K562 (cell line): Measurements from ENCODE around the gene ARHGAP26. TPM values are rescaled to one million over a fixed set of nuclear protein-coding genes. Genes with fewer than 3 reads are reported as not detected.

ENCODE experiments used
- ARID1B ChIP-seq: fragments of 450-650 bp; IDR thresholded peaks from 2 replicates; pipeline ENCODE4 v1.6.1; 2016; ENCODE audit warnings: antibody characterized with exemption, mild to moderate bottlenecking, inconsistent platforms
- ELF1 ChIP-seq: fragments of 200-800 bp; sonication (Bioruptor generic); IDR thresholded peaks from 2 replicates; pipeline ENCODE4 v1.6.1; 2016; ENCODE audit warnings: missing genetic modification characterization, missing compliant biosample characterization
- ETV5 ChIP-seq: sonication (generic); formaldehyde crosslinking; IDR thresholded peaks from 2 replicates; pipeline ENCODE4 v1.4.0; 2020; ENCODE audit warnings: low read depth, mild to moderate bottlenecking, missing genetic modification reagents
- GTF2A2 ChIP-seq: IDR thresholded peaks from 2 replicates; pipeline ENCODE4 v1.6.1; 2016; ENCODE audit warnings: mild to moderate bottlenecking, missing genetic modification characterization, missing compliant biosample characterization
- KDM1A ChIP-seq, 2 experiments: fragments of 450-650 bp; IDR thresholded peaks; 2 replicates each; pipeline ENCODE4 v1.6.1; 2016; ENCODE audit warnings: mild to moderate bottlenecking in 2 of 2
- KLF16 ChIP-seq: IDR thresholded peaks from 2 replicates; pipeline ENCODE4 v1.6.1; 2016; ENCODE audit warnings: antibody characterized with exemption
- MBD2 ChIP-seq: sonication (generic); IDR thresholded peaks from 2 replicates; pipeline ENCODE4 v1.6.1; 2016; ENCODE audit warnings: low read depth, borderline replicate concordance
- MGA ChIP-seq: fragments of 450-650 bp; IDR thresholded peaks from 2 replicates; pipeline ENCODE4 v1.6.1; 2016; ENCODE audit warnings: mild to moderate bottlenecking, moderate library complexity
- MTA2 ChIP-seq: fragments of 450-650 bp; IDR thresholded peaks from 2 replicates; pipeline ENCODE4 v1.6.1; 2016; ENCODE audit warnings: low read depth
- SOX6 ChIP-seq: fragments of 450-650 bp; IDR thresholded peaks from 2 replicates; pipeline ENCODE4 v1.6.1; 2014; ENCODE audit warnings: mild to moderate bottlenecking
- TCFL5 ChIP-seq: fragments of 250-450 bp; sonication (Bioruptor Pico); conservative IDR thresholded peaks from 2 replicates; pipeline ENCODE4 v1.6.1; 2021; ENCODE audit warnings: mild to moderate bottlenecking, moderate library complexity, matching md5 sums
- polyA plus RNA-seq, 8 experiments: library from polyadenylated mRNA; depleted of rRNA in 4 of 8; stranded (reverse) in 5 of 8; unstranded in 3 of 8; fragments of >200 nt; fragmentation: Nextera tagmentation in 2 of 8; fragmentation: Illumina TruSeq in 1 of 8; extraction: Ambion mirVana in 2 of 8; extraction: Trizol in 1 of 8; gene quantifications; 2 replicates each; pipeline versions ENCODE4 v1.2.1 to v1.2.3, GENCODE V29; 2011 to 2014; ENCODE audit warnings: inconsistent platforms in 1 of 8, missing spikeins in 1 of 8
- total RNA-seq, 7 experiments: library from RNA; depleted of rRNA in 6 of 7; stranded (reverse); fragments of >200 nt in 6 of 7; fragmentation: Illumina TruSeq in 2 of 7; extraction: Trizol in 2 of 7; gene quantifications; 2 replicates each; pipeline versions ENCODE4 v1.2.1 to v1.2.3, GENCODE V29; 2011 to 2021; ENCODE audit warnings: low replicate concordance in 1 of 7
- TF ChIP-seq, protein P1 (sequence below): fragments of 450-650 bp; IDR thresholded peaks from 2 replicates; pipeline ENCODE4 v1.6.1; 2016; ENCODE audit warnings: antibody characterized with exemption
- TF ChIP-seq, protein P2 (sequence below), 2 experiments: fragments of 150-350 bp in 1 of 2; IDR thresholded peaks; 2 replicates each; pipeline ENCODE4 v1.6.1; 2012 to 2016; ENCODE audit warnings: low read depth in 2 of 2, low read length in 2 of 2, mild to moderate bottlenecking in 1 of 2, moderate library complexity in 1 of 2

The ARHGAP26 gene
- total and polyA plus RNA-seq, 9 of the 15 experiments (the other 6 are each of a cell fraction or from before 2014, with no cell fraction given): 0.13 to 1.1 (median 0.55) TPM

DNA sequence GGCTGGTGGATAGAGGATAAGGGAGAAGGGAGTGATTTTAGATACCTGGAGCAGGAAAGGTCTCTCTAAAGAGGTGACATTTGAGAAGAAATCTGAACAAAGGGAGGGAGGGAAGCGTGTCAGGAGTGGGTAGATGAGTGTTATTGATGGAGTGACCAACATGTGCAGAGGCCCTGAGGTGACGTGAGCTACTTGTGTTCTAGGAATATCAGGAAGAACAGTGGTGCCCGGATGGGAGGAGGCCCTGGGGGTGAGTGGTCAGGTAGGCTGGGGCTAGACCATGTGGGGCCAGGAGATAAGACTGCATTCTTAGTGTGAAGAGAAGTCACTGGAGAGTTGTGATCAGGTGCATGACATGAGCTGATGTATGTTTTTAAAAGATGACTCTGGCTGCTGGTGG is 256.2 kb downstream of the ARHGAP26 start (continued):
- TF ChIP-seq MGA: peak; percentile 45; the same call in 1 of the 2 replicates
- peak; percentile 83 for TF ChIP-seq KLF16
- TF ChIP-seq ARID1B: peak; percentile 96
- peak; percentile 53; the same call in 1 of the 2 replicates for TF ChIP-seq ETV5
- TF ChIP-seq GTF2A2: no peak
- TF ChIP-seq, protein P1, sequence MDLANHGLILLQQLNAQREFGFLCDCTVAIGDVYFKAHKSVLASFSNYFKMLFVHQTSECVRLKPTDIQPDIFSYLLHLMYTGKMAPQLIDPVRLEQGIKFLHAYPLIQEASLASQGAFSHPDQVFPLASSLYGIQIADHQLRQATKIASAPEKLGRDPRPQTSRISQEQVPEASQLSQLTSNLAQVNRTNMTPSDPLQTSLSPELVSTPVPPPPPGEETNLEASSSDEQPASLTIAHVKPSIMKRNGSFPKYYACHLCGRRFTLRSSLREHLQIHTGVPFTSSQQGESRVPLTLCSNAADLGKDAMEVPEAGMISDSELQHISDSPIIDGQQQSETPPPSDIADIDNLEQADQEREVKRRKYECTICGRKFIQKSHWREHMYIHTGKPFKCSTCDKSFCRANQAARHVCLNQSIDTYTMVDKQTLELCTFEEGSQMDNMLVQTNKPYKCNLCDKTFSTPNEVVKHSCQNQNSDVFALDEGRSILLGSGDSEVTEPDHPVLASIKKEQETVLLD: no peak
- peak; percentile 92 for TF ChIP-seq SOX6
- TF ChIP-seq KDM1A (IDR thresholded peaks at IDR 0.05): peak; percentile 76 to 81
- TF ChIP-seq, protein P2, sequence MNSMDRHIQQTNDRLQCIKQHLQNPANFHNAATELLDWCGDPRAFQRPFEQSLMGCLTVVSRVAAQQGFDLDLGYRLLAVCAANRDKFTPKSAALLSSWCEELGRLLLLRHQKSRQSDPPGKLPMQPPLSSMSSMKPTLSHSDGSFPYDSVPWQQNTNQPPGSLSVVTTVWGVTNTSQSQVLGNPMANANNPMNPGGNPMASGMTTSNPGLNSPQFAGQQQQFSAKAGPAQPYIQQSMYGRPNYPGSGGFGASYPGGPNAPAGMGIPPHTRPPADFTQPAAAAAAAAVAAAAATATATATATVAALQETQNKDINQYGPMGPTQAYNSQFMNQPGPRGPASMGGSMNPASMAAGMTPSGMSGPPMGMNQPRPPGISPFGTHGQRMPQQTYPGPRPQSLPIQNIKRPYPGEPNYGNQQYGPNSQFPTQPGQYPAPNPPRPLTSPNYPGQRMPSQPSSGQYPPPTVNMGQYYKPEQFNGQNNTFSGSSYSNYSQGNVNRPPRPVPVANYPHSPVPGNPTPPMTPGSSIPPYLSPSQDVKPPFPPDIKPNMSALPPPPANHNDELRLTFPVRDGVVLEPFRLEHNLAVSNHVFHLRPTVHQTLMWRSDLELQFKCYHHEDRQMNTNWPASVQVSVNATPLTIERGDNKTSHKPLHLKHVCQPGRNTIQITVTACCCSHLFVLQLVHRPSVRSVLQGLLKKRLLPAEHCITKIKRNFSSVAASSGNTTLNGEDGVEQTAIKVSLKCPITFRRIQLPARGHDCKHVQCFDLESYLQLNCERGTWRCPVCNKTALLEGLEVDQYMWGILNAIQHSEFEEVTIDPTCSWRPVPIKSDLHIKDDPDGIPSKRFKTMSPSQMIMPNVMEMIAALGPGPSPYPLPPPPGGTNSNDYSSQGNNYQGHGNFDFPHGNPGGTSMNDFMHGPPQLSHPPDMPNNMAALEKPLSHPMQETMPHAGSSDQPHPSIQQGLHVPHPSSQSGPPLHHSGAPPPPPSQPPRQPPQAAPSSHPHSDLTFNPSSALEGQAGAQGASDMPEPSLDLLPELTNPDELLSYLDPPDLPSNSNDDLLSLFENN (IDR thresholded peaks at IDR 0.05; ENCODE audit: low read depth in 2 of 2, low read length in 2 of 2): peak in 1 of 2 experiments; percentile 78; a peak in 1 of 4 replicates
- peak; percentile 87 for TF ChIP-seq MTA2
- peak; percentile 40; the same call in 1 of the 2 replicates for TF ChIP-seq MBD2
- no peak for TF ChIP-seq TCFL5 (CRISPR knock-in tag)
- 0 out of 2 replicates have a peak, but pooled peaks have one; percentile 24 for TF ChIP-seq ELF1 (tag)
